AG04449 (cell line): Measurements from ENCODE around the gene THAP6.
"Not testable (repeated sequence)": the region's sequence is repeated elsewhere in the genome, so short reads cannot be mapped to it uniquely, and the experiment has no call there.

Source experiments
- CTCF ChIA-PET: fragments of 350-600 bp; formaldehyde crosslinking; extraction: SDS; loops from one replicate; lab custom pipeline; 2021; ENCODE audit warnings: antibody characterized with exemption; lab: Yijun Ruan, JAX
- POLR2A ChIA-PET: fragments of 400-600, 350-600 bp; formaldehyde crosslinking; extraction: SDS; loops from one replicate; lab custom pipeline; 2020; ENCODE audit warnings: antibody characterized with exemption, inconsistent platforms; lab: Yijun Ruan, JAX
- DNase-seq: peaks from one replicate; pipeline ENCODE4 v3.0.0-alpha.2; 2010; ENCODE audit warnings: low read depth, low spot score
- H3K4me3 ChIP-seq: 2 replicates; pipeline ENCODE4 v1.5.1; 2011; ENCODE audit warnings: low read depth, mild to moderate bottlenecking, control low read depth, low read length
- CTCF ChIP-seq: IDR thresholded peaks from one replicate; pipeline ENCODE4 v1.5.1; 2011; ENCODE audit warnings: mild to moderate bottlenecking, moderate library complexity, low read length, control low read depth, inconsistent platforms; ENCODE audit not compliant: insufficient read depth; ENCODE audit errors: missing control alignments

The THAP6 gene

DNA sequence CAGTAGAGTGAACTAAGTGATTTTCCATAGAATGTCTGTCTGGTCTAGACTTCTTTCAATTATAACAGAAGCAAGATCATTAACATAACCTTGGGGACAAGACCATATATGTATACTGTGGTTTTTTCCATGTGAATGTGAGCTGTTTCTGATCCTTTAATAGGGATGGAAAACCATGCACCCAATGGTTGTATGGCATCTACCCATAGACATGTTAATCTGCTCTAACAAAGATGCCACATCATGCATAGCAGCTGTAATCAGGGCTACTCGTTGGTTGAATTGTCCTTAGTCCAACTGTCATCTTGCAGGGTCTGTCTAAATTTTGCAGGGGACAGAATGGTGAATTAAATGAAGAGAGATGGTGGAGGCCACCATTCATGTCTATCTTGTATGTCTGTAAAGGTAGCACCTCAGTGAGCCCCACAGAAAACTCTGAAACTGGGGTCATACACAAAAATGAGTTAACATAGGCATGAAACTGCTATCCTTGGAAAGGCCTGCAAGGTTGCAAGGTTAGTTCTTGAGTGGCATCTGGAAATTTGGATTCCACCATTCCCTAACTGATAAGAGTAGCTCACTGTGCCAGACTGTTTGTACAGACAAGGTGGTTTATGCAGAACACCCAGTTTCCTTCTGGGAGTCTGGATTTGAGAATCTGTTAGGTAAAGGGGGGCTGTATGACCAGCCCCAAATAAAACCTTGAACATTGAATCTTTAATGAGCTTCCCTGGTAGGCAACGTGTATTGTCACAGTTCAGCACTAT lies 16.5 kb downstream of the THAP6 start:
- ChIA-PET CTCF (interaction anchor here (0.9 to 1.1 kb wide), 2 partner anchors 12 to 15 kb away, joined by 3 read pairs; no protein-coding TSS in a partner anchor), POLR2A (no interaction called here)
- no peak overlapping the region for H3K4me3 ChIP-seq
- no peak for TF ChIP-seq CTCF
- DNase-seq, result no peak

DNA sequence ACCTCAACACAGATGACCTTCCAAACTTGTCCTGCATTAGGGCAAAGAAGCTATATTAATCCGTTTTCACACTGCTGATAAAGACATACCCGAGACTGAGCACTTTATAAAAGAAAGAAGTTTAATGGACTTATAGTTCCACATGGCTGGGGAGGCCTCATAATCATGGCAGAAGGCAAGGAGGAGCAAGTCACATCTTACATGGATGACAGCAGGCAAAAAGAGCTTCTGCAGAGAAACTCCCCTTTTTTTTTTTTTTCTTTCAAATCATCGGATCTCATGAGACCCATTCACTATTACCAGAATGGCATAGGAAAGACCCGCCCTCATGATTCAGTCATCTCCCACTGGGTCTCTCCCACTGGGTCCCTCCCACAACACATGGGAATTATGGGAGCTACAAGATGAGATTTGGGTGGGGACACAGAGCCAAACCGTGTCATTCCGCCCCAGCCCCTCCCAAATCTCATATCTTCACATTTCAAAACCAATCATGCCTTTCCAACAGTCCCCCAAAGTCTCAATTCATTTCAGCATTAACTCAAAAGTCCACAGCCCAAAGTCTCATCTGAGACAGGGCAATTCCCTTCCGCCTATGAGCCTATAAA lies 17.4 kb downstream of the THAP6 start:
- CTCF ChIA-PET, result interaction anchor here (0.9 kb wide), 1 partner anchor 15 kb away, joined by 3 read pairs; no protein-coding TSS in a partner anchor
- not testable (repeated sequence) for H3K4me3 ChIP-seq, DNase-seq
- POLR2A ChIA-PET, result interaction anchor here (0.7 kb wide), 1 partner anchor 24 kb away, joined by 3 read pairs; the partner anchor contains the start of gene ODAPH

DNA sequence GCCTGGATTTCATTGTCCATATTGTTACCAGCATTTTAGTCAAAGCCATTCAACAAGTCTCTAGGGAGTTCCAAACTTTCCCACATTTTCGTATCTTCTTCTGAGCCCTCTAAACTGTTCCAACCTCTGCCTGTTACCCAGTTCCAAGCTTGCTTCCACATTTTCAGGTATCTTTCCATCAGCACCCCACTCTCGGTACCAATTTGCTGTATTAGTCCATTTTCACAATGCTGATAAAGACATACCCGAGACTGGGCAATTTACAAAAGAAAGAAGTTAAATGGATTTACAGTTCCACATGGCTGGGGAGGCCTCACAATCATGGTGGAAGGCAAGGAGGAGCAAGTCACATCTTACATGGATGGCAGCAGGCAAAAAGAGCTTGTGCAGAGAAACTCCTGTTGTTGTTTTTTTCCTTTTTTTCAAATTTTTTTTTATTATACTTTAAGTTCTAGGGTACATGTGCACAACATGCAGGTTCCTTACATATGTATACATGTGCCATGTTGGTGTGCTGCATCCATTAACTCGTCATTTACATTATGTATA lies 19.1 kb downstream of the THAP6 start:
- H3K4me3 ChIP-seq, DNase-seq, POLR2A ChIA-PET, CTCF ChIA-PET: not testable (repeated sequence)

DNA sequence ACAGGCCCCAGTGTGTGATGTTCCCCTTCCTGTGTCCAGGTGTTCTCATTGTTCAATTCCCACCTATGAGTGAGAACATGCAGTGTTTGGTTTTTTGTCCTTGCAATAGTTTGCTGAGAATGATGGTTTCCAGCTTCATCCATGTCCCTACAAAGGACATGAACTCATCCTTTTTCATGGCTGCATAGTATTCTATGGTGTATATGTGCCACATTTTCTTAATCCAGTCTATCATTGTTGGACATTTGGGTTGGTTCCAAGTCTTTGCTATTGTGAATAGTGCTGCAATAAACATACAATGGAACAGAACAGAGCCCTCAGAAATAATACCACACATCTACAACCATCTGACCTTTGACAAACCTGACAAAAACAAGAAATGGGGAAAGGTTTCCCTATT lies 19.7 kb downstream of the THAP6 start:
- DNase-seq, POLR2A ChIA-PET, CTCF ChIA-PET, H3K4me3 ChIP-seq: not testable (repeated sequence)

GRCh38 chr4:75537308-75537707 lies 23.0 kb downstream of the THAP6 start:
- CTCF ChIA-PET, result interaction anchor here (1.0 to 2.1 kb wide), 3 partner anchors 9 to 23 kb away, joined by 3 to 7 read pairs (median 3); partner anchors contain the start of genes RCHY1 and THAP6
- H3K4me3 ChIP-seq, DNase-seq, POLR2A ChIA-PET: not testable (repeated sequence)

- no peak for TF ChIP-seq CTCF
- H3K4me3 ChIP-seq, result no peak overlapping the region
- ChIA-PET CTCF (interaction anchor here (1.2 to 1.4 kb wide), 3 partner anchors 13 to 27 kb away, joined by 3 read pairs; no protein-coding TSS in a partner anchor), POLR2A (interaction anchor here (1.9 kb wide), 1 partner anchor 28 kb away, joined by 7 read pairs; the partner anchor contains the start of genes RCHY1 and THAP6)
- DNase-seq, result peak; percentile 55
These were observed 28.6 kb downstream of the THAP6 start for GRCh38 chr4:75542824-75543223.

- CTCF ChIA-PET, result interaction anchor here (1.0 kb wide), 1 partner anchor 12 kb away, joined by 3 read pairs; the partner anchor contains the start of gene ODAPH
- H3K4me3 ChIP-seq, POLR2A ChIA-PET, DNase-seq: not testable (repeated sequence)
These were observed 29.9 kb downstream of the THAP6 start for GRCh38 chr4:75544220-75544619.

- H3K4me3 ChIP-seq, result no peak overlapping the region
- ChIA-PET POLR2A (interaction anchor here (1.4 kb wide), 1 partner anchor 31 kb away, joined by 4 read pairs; the partner anchor contains the start of genes RCHY1 and THAP6), CTCF (interaction anchor here (1.0 to 1.8 kb wide), 2 partner anchors 8 to 16 kb away, joined by 3 to 7 read pairs; no protein-coding TSS in a partner anchor)
- no peak for DNase-seq
- no peak for TF ChIP-seq CTCF
These were observed 30.6 kb downstream of the THAP6 start for GRCh38 chr4:75544870-75545269.
